Measurements from ENCODE around the gene MAP1LC3A.

DNA sequence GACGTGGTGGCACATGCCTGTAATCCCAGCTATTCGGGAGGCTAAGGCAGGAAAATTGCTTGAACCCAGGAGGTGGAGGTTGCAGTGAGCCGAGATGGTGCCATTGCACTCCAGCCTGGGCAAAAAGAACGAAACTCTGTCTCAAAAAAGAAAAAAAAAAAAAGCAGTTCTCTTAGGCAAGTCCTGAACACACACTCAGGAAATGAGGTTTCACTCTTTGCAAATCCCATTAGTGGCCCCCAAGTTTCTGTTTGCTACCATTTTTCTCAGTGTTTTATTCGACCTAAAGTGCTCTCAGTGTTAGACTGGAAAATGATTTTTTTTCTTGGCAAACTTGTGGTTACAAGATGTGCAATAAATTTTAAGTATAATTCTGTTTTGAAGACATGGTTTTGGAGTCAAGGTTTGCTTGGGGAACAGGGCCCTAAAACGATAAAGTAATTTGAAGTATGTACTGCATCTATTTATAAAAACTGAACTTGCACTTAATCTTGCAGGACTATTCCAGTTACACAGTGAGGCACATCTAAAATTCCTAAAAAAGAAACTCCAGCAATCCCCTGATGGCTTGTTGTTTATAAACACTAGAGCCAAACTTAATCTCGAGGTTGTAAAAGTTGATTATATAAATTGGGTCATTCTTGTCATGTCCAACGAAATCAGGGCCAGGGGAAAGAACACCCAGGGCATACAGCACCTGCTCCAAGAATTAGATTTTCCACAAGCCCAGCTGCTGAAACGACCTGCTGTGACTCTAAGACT, 42.6 kb downstream of the MAP1LC3A start:
- TF ChIP-seq POLR2A (IDR thresholded peaks at IDR 0.05; ENCODE audit: low read depth, low read length) (no peak), POLR2AphosphoS5 (IDR thresholded peaks at IDR 0.05; ENCODE audit: low read depth, low read length) (no peak), PAX5 (IDR thresholded peaks at IDR 0.05; ENCODE audit: insufficient read depth, low read length, severe bottlenecking) (no peak), POU2F2 (IDR thresholded peaks at IDR 0.05; ENCODE audit: low read depth, low read length) (no peak)
